Measurements from ENCODE around the gene CYB5RL.

Gene CYB5RL

GRCh38 chr1:54193453-54193852 lies 6.4 kb downstream of the CYB5RL start:
- TF ChIP-seq CTCF (IDR thresholded peaks at IDR 0.05): no peak

GRCh38 chr1:54191525-54191924 lies 8.3 kb downstream of the CYB5RL start:
- TF ChIP-seq CTCF (IDR thresholded peaks at IDR 0.05): no peak

GRCh38 chr1:54190526-54190925 lies 9.3 kb downstream of the CYB5RL start:
- no peak for TF ChIP-seq CTCF (IDR thresholded peaks at IDR 0.05)

- TF ChIP-seq CTCF (IDR thresholded peaks at IDR 0.05): no peak
These were observed 11.5 kb downstream of the CYB5RL start for GRCh38 chr1:54188291-54188690.

- TF ChIP-seq CTCF (IDR thresholded peaks at IDR 0.05): no peak
These were observed 13.8 kb downstream of the CYB5RL start for GRCh38 chr1:54186056-54186455.

GRCh38 chr1:54180701-54181360 lies 19.0 kb downstream of the CYB5RL start:
- no peak for TF ChIP-seq CTCF (IDR thresholded peaks at IDR 0.05)

GRCh38 chr1:54178296-54179070 lies 21.3 kb downstream of the CYB5RL start:
- no peak for TF ChIP-seq CTCF (IDR thresholded peaks at IDR 0.05)
